SH-SY5Y (cell line): ENCODE data around the gene EXPH5.

Source experiments
- GATA2 ChIP-seq: IDR thresholded peaks from 2 replicates; pipeline ENCODE4 v1.6.1; 2011; ENCODE audit warnings: mild to moderate bottlenecking, low read depth, low read length
- GATA3 ChIP-seq: IDR thresholded peaks from 2 replicates; pipeline ENCODE4 v1.6.1; 2011; ENCODE audit warnings: low read depth, mild to moderate bottlenecking, low read length, moderate library complexity

GRCh38 chr11:108606070-108606469, 12.5 kb upstream of the EXPH5 start:
- TF ChIP-seq GATA2 (no peak), GATA3 (no peak)
